CD4-positive, alpha-beta T cell treated with Interleukin-6 for 4 hours (primary cell): ENCODE results near the gene RXRA.

ENCODE experiments used
- DNase-seq: peaks from one replicate; pipeline ENCODE4 v3.0.0-alpha.2; 2020; ENCODE audit warnings: mixed read lengths

Gene RXRA

DNA sequence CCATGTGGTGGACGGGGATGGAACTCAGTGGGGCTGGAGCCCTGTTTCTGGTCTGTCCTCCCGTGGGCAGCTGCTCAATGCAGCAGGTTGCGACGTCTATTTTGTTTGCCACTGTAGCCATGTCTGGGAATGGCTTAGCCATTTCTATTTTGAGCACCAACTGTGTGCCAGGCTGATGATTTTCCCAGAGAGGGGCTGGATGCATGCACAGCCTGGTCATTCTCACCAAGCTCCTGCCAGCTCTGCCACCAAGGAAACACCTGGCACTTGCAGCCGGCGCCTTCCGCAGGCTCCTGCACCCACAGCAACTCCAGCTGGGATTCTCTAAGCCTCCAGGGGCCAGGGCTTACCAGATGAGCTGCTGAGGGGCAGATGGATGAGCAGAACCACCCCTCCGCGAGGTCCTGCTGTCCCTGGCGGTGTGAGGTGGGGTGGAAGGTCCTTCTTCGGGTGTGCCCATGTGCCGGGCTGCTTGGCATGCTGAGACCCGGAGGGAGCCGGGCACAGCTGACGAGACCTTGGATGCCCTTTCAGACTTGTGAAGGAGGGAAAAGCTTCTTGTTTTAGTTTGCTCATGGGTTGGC, 151.2 kb downstream of the RXRA start:
- DNase-seq = no peak

DNA sequence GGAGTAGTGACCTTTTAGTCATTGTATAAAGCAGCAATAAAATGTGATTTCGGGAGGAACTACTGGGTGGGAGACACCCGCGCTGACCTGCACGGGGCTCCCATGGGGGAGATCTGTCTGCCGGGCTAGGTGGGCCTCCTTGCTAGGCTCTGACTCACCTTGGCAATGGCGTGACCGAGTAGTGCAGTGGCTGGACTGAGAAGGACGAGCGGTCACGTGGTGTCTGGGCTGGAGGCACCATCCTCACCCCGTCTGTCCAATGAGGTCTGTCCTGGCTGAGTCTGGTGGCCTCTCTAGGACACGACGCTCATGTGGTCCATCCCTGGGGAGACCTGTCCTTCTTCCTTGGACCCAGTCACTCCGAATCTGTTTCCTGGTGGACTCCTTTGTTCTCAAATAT, 151.7 kb downstream of the RXRA start:
- DNase-seq = no peak

DNA sequence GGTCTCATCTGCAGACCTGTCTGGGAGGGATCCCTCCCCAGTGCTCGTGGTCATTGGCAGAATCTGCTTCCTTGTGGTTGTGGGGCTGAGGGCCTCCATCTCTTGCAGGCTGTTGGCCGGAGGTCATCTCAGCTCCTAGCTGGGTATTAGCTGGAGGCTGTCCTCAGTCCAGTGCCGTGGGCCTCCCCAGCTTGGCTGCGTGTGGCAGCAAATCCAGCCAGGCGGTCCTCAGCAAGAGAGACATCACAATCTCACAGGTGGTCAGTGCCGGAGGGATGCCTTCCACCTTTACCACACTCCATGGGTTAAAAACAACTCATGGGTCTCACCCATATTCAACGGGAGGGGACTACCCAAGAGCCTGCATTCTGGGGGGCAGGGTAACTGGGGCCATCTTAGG, 155.5 kb downstream of the RXRA start:
- DNase-seq = no peak

DNA sequence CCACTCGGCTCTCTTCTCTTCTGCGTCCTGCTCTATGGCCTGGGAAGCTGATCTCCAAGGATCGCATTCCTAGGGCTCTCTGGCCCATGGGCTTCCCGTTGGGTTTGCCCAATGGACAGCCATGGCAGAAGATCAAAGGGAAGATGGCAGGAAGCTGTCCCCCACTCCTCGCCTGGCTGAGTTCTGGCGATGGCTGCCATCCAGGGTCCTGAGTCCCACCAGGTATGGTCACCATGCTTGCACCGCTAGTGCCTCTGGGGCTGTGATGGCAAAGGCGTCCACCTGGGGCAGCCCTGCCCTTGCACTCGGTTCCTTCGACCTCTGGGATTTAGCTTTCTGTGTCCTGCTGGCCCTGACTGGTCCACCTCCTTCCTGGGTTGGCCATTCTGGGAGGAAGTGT, 156.0 kb downstream of the RXRA start:
- no peak for DNase-seq

DNA sequence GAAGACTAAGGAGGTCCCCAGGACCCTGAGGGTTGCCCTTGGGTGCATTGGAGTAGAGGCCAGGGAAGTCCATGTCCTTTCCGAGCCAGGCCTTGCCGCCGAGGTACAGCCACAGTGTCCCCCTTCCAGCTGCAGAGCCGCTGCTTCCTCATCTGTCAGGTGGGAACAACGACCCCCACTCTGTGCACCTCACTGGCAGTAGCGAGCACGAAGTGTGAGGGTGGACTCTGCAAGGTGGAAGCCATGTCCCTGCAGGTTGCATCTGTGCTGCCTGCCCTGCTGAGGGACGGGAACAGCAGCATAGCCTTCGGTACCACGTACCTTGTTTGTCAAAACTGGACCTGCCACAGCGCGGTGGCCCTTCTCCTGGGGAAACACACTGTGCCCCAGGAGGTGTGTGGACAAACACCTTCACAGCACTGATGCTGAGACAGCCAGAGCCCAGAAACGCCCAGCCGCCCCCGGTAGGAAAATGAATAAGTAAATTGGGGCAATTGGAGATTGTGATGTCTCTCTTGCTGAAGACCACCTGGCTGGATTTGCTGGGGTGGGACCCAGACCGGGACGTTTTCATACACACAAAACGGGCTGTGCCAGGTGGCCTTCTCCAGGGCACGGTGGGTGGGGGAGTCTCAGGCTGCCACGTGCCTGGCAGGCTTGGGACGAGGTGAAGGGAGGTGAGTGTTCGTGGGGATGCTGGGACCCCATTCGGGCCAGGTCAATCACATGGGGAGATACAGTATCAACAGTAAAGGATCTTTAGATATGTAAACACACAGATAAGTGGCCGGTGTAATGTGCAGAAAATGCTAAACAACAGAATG, 157.3 kb downstream of the RXRA start:
- DNase-seq = no peak

DNA sequence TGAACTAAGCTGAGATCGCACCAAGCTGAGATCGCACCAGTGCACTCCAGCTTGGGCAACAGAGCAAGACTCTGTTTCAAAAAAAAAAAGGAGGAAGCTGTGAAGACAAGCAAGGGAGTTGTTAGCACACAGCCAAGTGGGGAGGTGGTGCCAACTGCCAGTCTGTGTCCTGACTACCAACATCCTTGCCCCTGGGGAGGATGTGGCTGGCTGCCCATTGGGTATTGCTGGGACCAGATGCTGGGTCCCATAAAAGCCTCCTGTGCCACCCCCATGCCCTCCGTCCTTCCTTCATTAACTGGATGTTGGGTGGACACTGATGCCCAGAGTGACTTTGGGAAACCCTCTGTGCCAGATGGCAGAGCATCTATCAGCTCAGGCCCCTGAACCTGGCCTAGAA, 158.2 kb downstream of the RXRA start:
- no peak for DNase-seq

DNA sequence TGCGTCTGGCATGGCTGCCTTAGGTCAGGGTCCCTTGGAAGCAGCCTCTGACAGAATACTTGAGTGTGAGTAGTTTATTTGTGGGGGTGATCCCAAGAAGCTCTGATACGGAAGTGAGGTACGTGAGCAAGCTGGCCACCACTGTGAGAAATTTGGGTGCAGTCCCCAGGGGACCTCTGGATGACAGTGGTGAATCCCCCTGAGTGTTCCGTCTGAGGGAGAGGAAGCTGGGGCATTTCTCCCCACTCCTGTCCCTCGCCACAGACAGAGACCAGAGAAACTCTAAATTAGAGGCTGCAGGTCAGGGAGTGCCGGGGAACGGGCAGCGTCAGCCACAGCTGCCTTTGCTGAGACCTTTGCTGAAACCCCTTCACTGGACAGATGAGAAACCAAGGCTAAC, 159.4 kb downstream of the RXRA start:
- no peak for DNase-seq

DNA sequence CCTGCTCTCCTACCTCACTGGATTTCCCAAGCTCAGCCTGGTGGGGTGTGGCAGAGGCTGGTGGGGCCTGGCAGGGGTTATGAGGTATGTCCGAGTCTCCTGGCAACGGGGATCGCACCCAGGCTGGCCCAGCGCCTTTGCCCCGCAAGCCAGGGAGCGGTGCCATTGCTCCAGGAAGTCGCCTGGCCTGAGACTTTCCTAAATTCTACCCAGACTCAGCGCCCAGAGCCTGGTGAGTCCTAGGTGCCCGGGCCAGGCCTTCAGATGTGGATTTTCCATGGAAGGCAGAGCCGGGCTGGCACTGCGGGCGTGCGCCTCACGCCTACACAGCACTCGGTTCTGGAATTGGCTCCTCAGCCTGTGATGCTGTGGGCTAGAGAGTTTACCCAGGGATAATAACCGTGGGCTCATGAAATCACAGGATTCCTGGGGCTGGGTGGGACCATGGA, 159.9 kb downstream of the RXRA start:
- no peak for DNase-seq

DNA sequence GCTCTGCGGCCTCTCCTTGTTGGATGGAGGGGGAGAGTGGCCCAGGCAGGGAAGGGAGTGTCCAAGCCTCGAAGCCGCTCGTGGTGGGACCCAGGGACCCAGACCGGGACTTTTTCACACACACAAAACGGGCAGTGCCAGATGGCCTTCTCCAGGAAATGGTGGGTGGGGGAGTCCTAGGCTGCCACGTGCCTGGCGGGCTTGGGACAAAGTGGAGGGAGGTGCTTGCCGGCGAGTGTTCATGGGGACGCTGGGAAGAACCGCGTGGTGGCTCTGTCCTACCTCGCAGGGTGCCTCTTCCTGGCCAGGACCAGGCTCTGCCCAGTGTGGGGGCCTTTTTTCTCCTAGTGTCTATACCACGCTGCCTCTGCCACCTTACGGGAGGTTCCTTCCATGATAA, 160.3 kb downstream of the RXRA start:
- no peak for DNase-seq
